ENCODE results near the gene EPB41.

GRCh38 chr1:28869952-28870351 is 44.4 kb upstream of the EPB41 start:
- TF ChIP-seq CTCF (IDR thresholded peaks at IDR 0.05) (no peak), POLR2A (IDR thresholded peaks at IDR 0.05) (no peak), EP300 (IDR thresholded peaks at IDR 0.05; ENCODE audit: low read depth) (no peak), POLR2AphosphoS5 (IDR thresholded peaks at IDR 0.05) (no peak)
